Measurements from ENCODE around the gene ELMO1. TPM values are rescaled to one million over a fixed set of nuclear protein-coding genes. Genes with fewer than 3 reads are reported as not detected.

ELMO1 gene
- total and polyA plus RNA-seq, 2 donors from 2014 or later = 6.0 to 35.4 TPM

GRCh38 chr7:37405128-37405527 lies 43.5 kb downstream of the ELMO1 start:
- H3K36me3 ChIP-seq (ENCODE audit: control insufficient read depth in 2 of 3, insufficient read depth in 3 of 3, low read length in 3 of 3) = no peaks in the 10 kb centered on the region
- no peak for TF ChIP-seq CTCF (IDR thresholded peaks at IDR 0.05; ENCODE audit: borderline replicate concordance, extremely low read depth, insufficient read depth)
- FAIRE-seq (no peak), DNase-seq (no peak)
- no peak overlapping the region for H3K27ac ChIP-seq (ENCODE audit: low read depth in 2 of 2, low read length in 2 of 2)
- H3K9ac ChIP-seq (ENCODE audit: low read length in 3 of 3) = no peak overlapping the region
- no peak overlapping the region for H3K4me3 ChIP-seq (ENCODE audit: low read length in 3 of 3)
- no peaks in the 10 kb centered on the region for H3K9me3 ChIP-seq (ENCODE audit: control insufficient read depth in 2 of 3, insufficient read depth in 1 of 3, low read length in 3 of 3)
- peaks cover 0 to 4% (median 0%) of the 10 kb centered on the region in 3 donors for H3K4me1 ChIP-seq (ENCODE audit: control insufficient read depth in 2 of 3, insufficient read depth in 2 of 3, low read depth in 1 of 3, low read length in 3 of 3)
- intact Hi-C loops (cut with DNase I) = no loop called here
- H3K27me3 ChIP-seq (ENCODE audit: control insufficient read depth, insufficient read depth, low read length) = no peaks in the 10 kb centered on the region

- H3K4me1 ChIP-seq (ENCODE audit: control insufficient read depth in 2 of 3, insufficient read depth in 2 of 3, low read depth in 1 of 3, low read length in 3 of 3) = no peaks in the 10 kb centered on the region
- no peak overlapping the region for H3K9ac ChIP-seq (ENCODE audit: low read length in 3 of 3)
- FAIRE-seq (no peak), DNase-seq (no peak)
- no peak for TF ChIP-seq CTCF (IDR thresholded peaks at IDR 0.05; ENCODE audit: borderline replicate concordance, extremely low read depth, insufficient read depth)
- no peaks in the 10 kb centered on the region for H3K9me3 ChIP-seq (ENCODE audit: control insufficient read depth in 2 of 3, insufficient read depth in 1 of 3, low read length in 3 of 3)
- H3K27me3 ChIP-seq (ENCODE audit: control insufficient read depth, insufficient read depth, low read length) = no peaks in the 10 kb centered on the region
- intact Hi-C loops (cut with DNase I) = no loop called here
- H3K4me3 ChIP-seq (ENCODE audit: low read length in 3 of 3) = no peak overlapping the region
- H3K36me3 ChIP-seq (ENCODE audit: control insufficient read depth in 2 of 3, insufficient read depth in 3 of 3, low read length in 3 of 3) = no peaks in the 10 kb centered on the region
- no peak overlapping the region for H3K27ac ChIP-seq (ENCODE audit: low read depth in 2 of 2, low read length in 2 of 2)
Measured at GRCh38 chr7:37399876-37400421, 48.7 kb downstream of the ELMO1 start.

GRCh38 chr7:37398403-37398802 lies 50.3 kb downstream of the ELMO1 start:
- H3K9me3 ChIP-seq (ENCODE audit: control insufficient read depth in 2 of 3, insufficient read depth in 1 of 3, low read length in 3 of 3) = no peaks in the 10 kb centered on the region
- no peak for DNase-seq
- intact Hi-C loops (cut with DNase I) = no loop called here
- H3K36me3 ChIP-seq (ENCODE audit: control insufficient read depth in 2 of 3, insufficient read depth in 3 of 3, low read length in 3 of 3) = no peaks in the 10 kb centered on the region
- TF ChIP-seq CTCF (IDR thresholded peaks at IDR 0.05; ENCODE audit: borderline replicate concordance, extremely low read depth, insufficient read depth) = no peak
- no peak for FAIRE-seq
- H3K9ac ChIP-seq (ENCODE audit: low read length in 3 of 3) = no peak overlapping the region
- no peak overlapping the region for H3K27ac ChIP-seq (ENCODE audit: low read depth in 2 of 2, low read length in 2 of 2)
- H3K4me1 ChIP-seq (ENCODE audit: control insufficient read depth in 2 of 3, insufficient read depth in 2 of 3, low read depth in 1 of 3, low read length in 3 of 3) = peaks cover 0 to 3% (median 0%) of the 10 kb centered on the region in 3 donors
- no peak overlapping the region for H3K4me3 ChIP-seq (ENCODE audit: low read length in 3 of 3)
- no peaks in the 10 kb centered on the region for H3K27me3 ChIP-seq (ENCODE audit: control insufficient read depth, insufficient read depth, low read length)

Data from kidney (tissue), 14 donors.